Jurkat, Clone E6-1 (cell line): Measurements from ENCODE around the gene EVX2.

Source experiments
- DNase-seq: peaks from one replicate; pipeline ENCODE4 v3.0.0-alpha.2; 2011; ENCODE audit warnings: low read depth, low spot score
- H3K4me3 ChIP-seq: 2 replicates; pipeline ENCODE4 v1.5.1; 2011; ENCODE audit warnings: mild to moderate bottlenecking, low read length, control low read depth, moderate library complexity

Gene EVX2

DNA sequence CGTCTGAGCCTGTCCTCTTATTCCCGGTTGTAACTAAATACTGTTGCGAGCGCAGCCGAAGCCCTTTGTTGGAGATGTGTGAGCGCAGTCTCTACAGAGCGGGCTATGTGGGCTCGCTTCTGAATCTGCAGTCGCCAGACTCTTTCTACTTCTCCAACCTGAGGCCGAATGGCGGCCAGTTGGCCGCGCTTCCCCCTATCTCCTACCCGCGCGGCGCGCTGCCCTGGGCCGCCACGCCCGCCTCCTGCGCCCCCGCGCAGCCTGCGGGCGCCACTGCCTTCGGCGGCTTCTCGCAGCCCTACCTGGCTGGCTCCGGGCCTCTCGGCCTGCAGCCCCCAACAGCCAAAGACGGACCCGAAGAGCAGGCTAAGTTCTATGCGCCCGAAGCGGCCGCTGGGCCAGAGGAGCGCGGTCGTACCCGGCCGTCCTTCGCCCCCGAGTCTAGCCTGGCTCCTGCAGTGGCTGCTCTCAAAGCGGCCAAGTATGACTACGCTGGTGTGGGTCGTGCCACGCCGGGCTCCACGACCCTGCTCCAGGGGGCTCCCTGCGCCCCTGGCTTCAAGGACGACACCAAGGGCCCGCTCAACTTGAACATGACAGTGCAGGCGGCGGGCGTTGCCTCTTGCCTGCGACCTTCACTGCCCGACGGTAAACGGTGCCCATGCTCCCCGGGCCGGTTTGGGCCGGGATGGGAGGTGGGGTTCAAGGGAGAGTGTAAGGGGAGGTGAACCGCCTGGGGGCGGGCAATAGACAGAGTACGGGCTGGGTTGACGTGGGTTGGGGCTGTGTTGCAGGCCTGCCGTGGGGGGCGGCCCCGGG, 16.2 kb upstream of the EVX2 start, which contains the start of gene HOXD12:
Gene HOXD12 (plus strand): TSS at position 68 of the 819 bp plus-strand sequence. CDS start 7 bp downstream, at position 75.
- H3K4me3 ChIP-seq, result no peak within 1 kb of the TSS
- DNase-seq, result no peak

- no peak overlapping the region for H3K4me3 ChIP-seq
- DNase-seq, result no peak
Measured at GRCh38 chr2:176099159-176099727, 15.5 kb upstream of the EVX2 start.

GRCh38 chr2:176098366-176099158, 14.8 kb upstream of the EVX2 start:
- DNase-seq, result no peak
- H3K4me3 ChIP-seq, result no peak overlapping the region

DNA sequence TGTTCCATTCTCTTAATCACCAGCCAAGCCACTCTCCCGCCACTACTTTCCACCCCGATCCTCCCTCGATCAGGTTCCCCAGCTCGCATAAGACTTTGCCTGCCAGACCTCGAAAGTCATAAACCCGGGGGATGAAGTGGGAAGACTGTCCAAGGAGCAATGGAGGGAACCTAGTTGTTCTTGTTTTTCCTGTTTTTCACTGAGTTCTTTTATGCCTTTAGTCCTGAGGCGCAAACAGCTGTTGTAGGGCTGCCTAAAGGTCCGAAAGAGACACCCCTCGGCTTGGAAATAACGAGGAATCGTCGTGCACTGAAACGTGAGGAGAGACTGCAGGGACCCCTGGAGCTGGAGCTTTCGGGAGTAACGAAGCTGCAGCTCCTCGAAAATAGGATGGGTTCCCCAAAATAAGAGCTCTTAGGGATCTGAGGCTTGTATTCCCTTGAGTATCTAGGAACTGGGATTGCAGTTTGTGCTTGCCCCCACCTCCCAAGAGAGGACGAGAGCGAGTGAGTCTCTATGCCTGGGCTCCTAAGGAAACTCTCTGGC, 14.1 kb upstream of the EVX2 start:
- DNase-seq, result no peak
- H3K4me3 ChIP-seq, result peak overlapping the region; percentile 62

GRCh38 chr2:176096986-176097819, 13.4 kb upstream of the EVX2 start:
- DNase-seq, result peak; percentile 69

GRCh38 chr2:176096243-176096985, 12.7 kb upstream of the EVX2 start:
- peak; percentile 28 for DNase-seq
- peak overlapping the region; percentile 62 for H3K4me3 ChIP-seq

More at GRCh38 chr2:176096986-176097819, 13.4 kb upstream of the EVX2 start:
- H3K4me3 ChIP-seq, result peak overlapping the region; percentile 62

- no peak overlapping the region for H3K4me3 ChIP-seq
- DNase-seq, result no peak
Measured at GRCh38 chr2:176095421-176095820, 11.7 kb upstream of the EVX2 start.

GRCh38 chr2:176094349-176094748, 10.6 kb upstream of the EVX2 start:
- DNase-seq, result no peak
- no peak overlapping the region for H3K4me3 ChIP-seq

GRCh38 chr2:176093898-176094249, 10.1 kb upstream of the EVX2 start:
- no peak for DNase-seq
- H3K4me3 ChIP-seq, result no peak overlapping the region

DNA sequence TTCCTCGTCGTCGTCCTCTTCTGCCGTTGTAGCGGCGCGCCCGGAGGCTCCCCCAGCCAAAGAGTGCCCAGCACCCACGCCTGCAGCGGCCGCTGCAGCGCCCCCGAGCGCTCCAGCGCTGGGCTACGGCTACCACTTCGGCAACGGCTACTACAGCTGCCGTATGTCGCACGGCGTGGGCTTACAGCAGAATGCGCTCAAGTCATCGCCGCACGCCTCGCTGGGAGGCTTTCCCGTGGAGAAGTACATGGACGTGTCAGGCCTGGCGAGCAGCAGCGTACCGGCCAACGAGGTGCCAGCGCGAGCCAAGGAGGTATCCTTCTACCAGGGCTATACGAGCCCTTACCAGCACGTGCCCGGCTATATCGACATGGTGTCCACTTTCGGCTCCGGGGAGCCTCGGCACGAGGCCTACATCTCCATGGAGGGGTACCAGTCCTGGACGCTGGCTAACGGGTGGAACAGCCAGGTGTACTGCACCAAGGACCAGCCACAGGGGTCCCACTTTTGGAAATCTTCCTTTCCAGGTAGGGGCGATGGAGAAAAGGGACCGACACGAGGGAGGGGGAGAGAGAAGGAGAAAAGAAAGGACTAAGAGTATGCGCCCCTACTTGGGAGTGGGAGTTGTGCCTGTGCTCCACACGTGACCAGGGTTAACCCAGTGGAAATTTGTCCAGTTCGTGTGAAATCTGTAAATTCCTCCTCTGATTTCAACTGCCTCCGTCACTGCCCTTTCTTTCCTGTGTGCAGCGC, 9.6 kb upstream of the EVX2 start:
- H3K4me3 ChIP-seq, result peak overlapping the region; percentile 55
- DNase-seq, result no peak

DNA sequence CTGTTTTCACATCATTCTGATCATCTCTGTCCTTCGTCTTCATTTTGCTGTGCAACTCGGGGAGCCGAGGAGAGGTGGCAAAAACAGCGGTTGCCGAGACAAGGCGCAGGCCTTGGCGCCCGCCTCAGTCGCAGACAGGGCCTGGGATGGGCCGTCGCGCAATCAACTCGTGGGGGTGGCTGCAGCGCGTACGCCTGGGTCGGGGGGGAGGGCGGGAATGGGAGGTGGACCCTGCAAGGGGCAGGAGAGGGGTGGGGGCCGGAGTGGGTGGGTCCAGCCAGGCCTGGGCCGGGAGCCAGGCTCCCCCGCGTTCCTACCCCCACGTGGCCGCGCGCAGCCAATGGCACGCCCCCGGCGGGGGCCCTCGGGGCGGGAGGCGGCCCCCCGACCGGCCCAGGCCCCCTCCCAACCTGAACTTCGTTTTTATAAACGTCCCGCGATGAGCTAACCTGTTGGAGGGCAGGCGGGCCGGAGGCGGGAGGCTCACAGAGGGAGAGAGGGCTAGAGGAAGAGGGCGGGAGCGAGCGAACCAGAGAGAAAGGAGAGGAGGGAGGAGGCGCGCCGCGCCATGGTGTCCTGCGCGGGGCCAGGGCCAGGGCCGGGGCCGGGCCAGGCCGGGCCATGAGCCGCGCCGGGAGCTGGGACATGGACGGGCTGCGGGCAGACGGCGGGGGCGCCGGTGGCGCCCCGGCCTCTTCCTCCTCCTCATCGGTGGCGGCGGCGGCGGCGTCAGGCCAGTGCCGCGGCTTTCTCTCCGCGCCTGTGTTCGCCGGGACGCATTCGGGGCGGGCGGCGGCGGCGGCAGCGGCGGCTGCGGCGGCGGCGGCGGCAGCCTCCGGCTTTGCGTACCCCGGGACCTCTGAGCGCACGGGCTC, 8.7 kb upstream of the EVX2 start, which contains the start of gene HOXD13:
Gene HOXD13 (plus strand): TSS at position 452 of the 875 bp plus-strand sequence. CDS start 170 bp downstream, at position 622.
- no peak for DNase-seq
- peak within 1 kb of the TSS; percentile 55 for H3K4me3 ChIP-seq

- no peak overlapping the region for H3K4me3 ChIP-seq
- no peak for DNase-seq
Measured at GRCh38 chr2:176091329-176092258, 7.8 kb upstream of the EVX2 start.

- DNase-seq, result no peak
- no peak overlapping the region for H3K4me3 ChIP-seq
Measured at GRCh38 chr2:176090862-176091261, 7.1 kb upstream of the EVX2 start.

DNA sequence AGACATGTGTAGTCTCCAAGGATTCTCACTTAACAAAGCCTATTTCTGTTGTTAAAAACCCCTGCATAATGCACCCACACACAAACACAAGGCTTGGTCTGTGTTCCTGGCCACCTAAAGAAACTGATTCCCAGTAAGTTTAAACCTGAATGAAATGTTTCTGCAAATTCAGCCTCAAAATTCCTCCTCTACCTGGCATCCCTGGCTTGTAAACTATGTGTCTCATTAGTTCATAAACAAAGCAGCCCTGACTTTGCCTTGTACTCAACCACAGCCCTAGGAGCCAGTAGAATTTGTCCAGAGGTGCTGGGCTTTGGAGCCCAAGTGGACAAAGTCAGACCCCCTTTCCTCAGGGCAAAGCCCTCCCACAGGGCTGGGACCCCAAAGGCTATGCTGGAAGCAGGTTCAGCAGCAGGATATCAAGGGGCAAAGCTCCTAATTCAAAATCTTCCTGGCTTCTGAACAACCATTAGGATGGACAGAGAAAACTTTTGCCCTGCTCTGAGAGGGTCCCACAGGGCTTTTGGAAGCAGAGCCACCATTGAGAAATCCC, 6.2 kb upstream of the EVX2 start:
- no peak for DNase-seq

More for the DNA sequence above, 6.2 kb upstream of the EVX2 start:
- H3K4me3 ChIP-seq, result no peak overlapping the region
